GM23338 (cell line): ENCODE measurements around the gene U2AF1. TPM values are rescaled to one million over a fixed set of nuclear protein-coding genes. Genes with fewer than 3 reads are reported as not detected.
"Not testable (repeated sequence)": the region's sequence is repeated elsewhere in the genome, so short reads cannot be mapped to it uniquely, and the experiment has no call there.

Source experiments
- ATAC-seq: fragments of 200-7000 bp; cut with Tn5 transposase; 3 replicates; pipeline ENCODE4 v1.9.1; 2020
- DNase-seq: peaks from one replicate; pipeline ENCODE4 v3.0.0-alpha.2; 2015; ENCODE audit warnings: low spot score
- H2AFZ ChIP-seq: fragments of 200-600 bp; sonication (generic); 2 replicates; pipeline ENCODE4 v1.8.0; 2016; ENCODE audit warnings: antibody characterized with exemption, mild to moderate bottlenecking, moderate library complexity
- H3F3A ChIP-seq: fragments of 200-600 bp; sonication (generic); replicated peaks from 2 replicates; pipeline ENCODE4 v1.8.0; 2017; ENCODE audit warnings: antibody characterized with exemption, mixed run types, low read depth
- H3K27ac ChIP-seq: fragments of 200-600 bp; sonication (generic); 2 replicates; pipeline ENCODE4 v1.6.1; 2016; ENCODE audit warnings: low read depth
- H3K27me3 ChIP-seq: fragments of 200-600 bp; sonication (generic); 2 replicates; pipeline ENCODE4 v1.8.0; 2016; ENCODE audit warnings: mild to moderate bottlenecking, mixed run types, moderate library complexity; ENCODE audit not compliant: insufficient read depth
- H3K36me3 ChIP-seq: fragments of 200-600 bp; sonication (generic); 2 replicates; pipeline ENCODE4 v1.8.0; 2016; ENCODE audit warnings: mild to moderate bottlenecking; ENCODE audit not compliant: insufficient read depth
- H3K4me1 ChIP-seq: fragments of 200-600 bp; sonication (generic); 2 replicates; pipeline ENCODE4 v1.8.0; 2016; ENCODE audit warnings: mild to moderate bottlenecking, moderate library complexity; ENCODE audit not compliant: insufficient read depth
- H3K4me2 ChIP-seq: fragments of 200-600 bp; sonication (generic); 2 replicates; pipeline ENCODE4 v1.7.1; 2017; ENCODE audit warnings: mixed run types
- H3K4me3 ChIP-seq: fragments of 200-600 bp; sonication (generic); 2 replicates; pipeline ENCODE4 v1.6.1; 2016; ENCODE audit warnings: mixed run types
- H3K79me2 ChIP-seq: fragments of 200-600 bp; sonication (generic); replicated peaks from 2 replicates; pipeline ENCODE4 v1.8.0; 2017; ENCODE audit warnings: mild to moderate bottlenecking; ENCODE audit not compliant: insufficient read depth
- H3K9me2 ChIP-seq: fragments of 200-600 bp; sonication (generic); 2 replicates; pipeline ENCODE4 v1.8.0; 2017; ENCODE audit not compliant: insufficient read depth
- H4K20me1 ChIP-seq: fragments of 200-600 bp; sonication (generic); replicated peaks from 2 replicates; pipeline ENCODE4 v1.8.0; 2017; ENCODE audit warnings: mild to moderate bottlenecking; ENCODE audit not compliant: insufficient read depth
- H3K27ac Mint-ChIP-seq: 2 replicates; pipeline ENCODE4 v1.8.0; 2020; ENCODE audit warnings: inconsistent platforms, mild to moderate bottlenecking, moderate library complexity, mixed read lengths
- H3K27me3 Mint-ChIP-seq: 3 replicates; pipeline ENCODE4 v1.8.0; 2022; ENCODE audit warnings: low read depth, mild to moderate bottlenecking, moderate library complexity, mixed read lengths, inconsistent platforms; ENCODE audit not compliant: insufficient read depth, poor library complexity
- H3K36me3 Mint-ChIP-seq: 3 replicates; pipeline ENCODE4 v1.8.0; 2021; ENCODE audit warnings: low read depth, mild to moderate bottlenecking, inconsistent platforms, moderate library complexity, mixed read lengths
- H3K4me1 Mint-ChIP-seq: 3 replicates; pipeline ENCODE4 v1.8.0; 2020; ENCODE audit warnings: mild to moderate bottlenecking, inconsistent platforms, mixed read lengths
- H3K4me3 Mint-ChIP-seq: 3 replicates; pipeline ENCODE4 v1.8.0; 2021; ENCODE audit warnings: moderate library complexity, mild to moderate bottlenecking, inconsistent platforms, mixed read lengths
- H3K9me3 Mint-ChIP-seq: 3 replicates; pipeline ENCODE4 v1.8.0; 2020; ENCODE audit warnings: moderate library complexity, mild to moderate bottlenecking, inconsistent platforms, mixed read lengths
- CTCF ChIP-seq, 2 experiments: fragments of 200-600 bp in 1 of 2; sonication (generic) in 1 of 2; conservative IDR thresholded peaks; 2 replicates each; pipeline versions ENCODE4 v1.5.1 to v1.6.1; 2016 to 2017; ENCODE audit warnings: antibody characterized with exemption in 2 of 2, low read depth in 2 of 2, mild to moderate bottlenecking in 2 of 2, moderate library complexity in 1 of 2
- polyA plus RNA-seq: library from polyadenylated mRNA; unstranded; fragments of >200 nt; fragmentation: Nextera tagmentation; extraction: Ambion mirVana; gene quantifications from 2 replicates; pipeline ENCODE4 v1.2.1, GENCODE V29; 2016
- total RNA-seq: library from RNA; depleted of rRNA; stranded (reverse); fragments of >200 nt; shearing (Covaris generic); gene quantifications from 2 replicates; pipeline ENCODE4 v1.2.3, GENCODE V29; 2014; rRNA removed

U2AF1 gene
- total and polyA plus RNA-seq, 2 experiments from 2014 or later, result 70.4 to 288 TPM

GRCh38 chr21:43044547-43044946, 62.8 kb downstream of the U2AF1 start:
- H3F3A ChIP-seq, H3K4me2 ChIP-seq, H3K27ac ChIP-seq, H3K36me3 ChIP-seq, DNase-seq, H2AFZ ChIP-seq, H3K4me1 ChIP-seq, H3K27me3 ChIP-seq, H3K79me2 ChIP-seq, H3K27ac Mint-ChIP-seq, H3K9me2 ChIP-seq, H3K9me3 Mint-ChIP-seq, H3K4me3 Mint-ChIP-seq, H3K36me3 Mint-ChIP-seq, H4K20me1 ChIP-seq, H3K27me3 Mint-ChIP-seq, H3K4me3 ChIP-seq, H3K4me1 Mint-ChIP-seq: not testable (repeated sequence)
- peak; percentile 36 for ATAC-seq
- peak in 1 of 2 experiments; percentile 15; a peak in 1 of 4 replicates for TF ChIP-seq CTCF (conservative IDR thresholded peaks at IDR 0.05; ENCODE audit: low read depth in 2 of 2)

GRCh38 chr21:43043291-43043690, 64.1 kb downstream of the U2AF1 start:
- not testable (repeated sequence) for H3K27me3 ChIP-seq, H3K36me3 Mint-ChIP-seq, H3K27ac ChIP-seq, ATAC-seq, H3K4me1 ChIP-seq, H3K79me2 ChIP-seq, H2AFZ ChIP-seq, H3K9me2 ChIP-seq, H3K4me1 Mint-ChIP-seq, H3K27me3 Mint-ChIP-seq, H3F3A ChIP-seq, H3K4me2 ChIP-seq, H4K20me1 ChIP-seq, H3K4me3 ChIP-seq, H3K36me3 ChIP-seq, H3K9me3 Mint-ChIP-seq, DNase-seq
- peak overlapping the region; percentile 78; the same call in 1 of the 2 replicates for H3K27ac Mint-ChIP-seq
- peak overlapping the region; percentile 35; the same call in 1 of the 3 replicates for H3K4me3 Mint-ChIP-seq

Other genes with a start within 250 kb of the U2AF1 start
- gene WDR4, start 228.0 kb downstream of the U2AF1 start, total RNA-seq, result 50.2 TPM in 2 replicates
- 20.3 and 22.5 TPM in 2 replicates for gene WDR4, start 228.0 kb downstream of the U2AF1 start, polyA plus RNA-seq
- gene NDUFV3, start 214.3 kb downstream of the U2AF1 start, total RNA-seq, result 42.4 and 51.5 TPM in 2 replicates
- gene NDUFV3, start 214.3 kb downstream of the U2AF1 start, polyA plus RNA-seq, result 71.2 and 75.5 TPM in 2 replicates
- gene ERVH48-1, start 181.9 kb downstream of the U2AF1 start, total RNA-seq, result 37.0 and 44.2 TPM in 2 replicates
- 31.7 and 34.1 TPM in 2 replicates for gene ERVH48-1, start 181.9 kb downstream of the U2AF1 start, polyA plus RNA-seq
- gene PKNOX1, start 133.0 kb downstream of the U2AF1 start, total RNA-seq, result 21.9 and 29.9 TPM in 2 replicates
- gene PKNOX1, start 133.0 kb downstream of the U2AF1 start, polyA plus RNA-seq, result 76.7 and 79.9 TPM in 2 replicates
- 788 and 861 TPM in 2 replicates for gene CBS, start 31.7 kb downstream of the U2AF1 start, total RNA-seq
- gene CBS, start 31.7 kb downstream of the U2AF1 start, polyA plus RNA-seq, result 380 and 421 TPM in 2 replicates
- gene CRYAA, start 61.4 kb upstream of the U2AF1 start, total RNA-seq, result not detected in 2 replicates
- gene CRYAA, start 61.4 kb upstream of the U2AF1 start, polyA plus RNA-seq, result not detected in 2 replicates